ENCODE measurements around the gene NLRP12.
A peak's percentile ranks its signal among the peaks of the same experiment; 100 is the strongest.

DNA sequence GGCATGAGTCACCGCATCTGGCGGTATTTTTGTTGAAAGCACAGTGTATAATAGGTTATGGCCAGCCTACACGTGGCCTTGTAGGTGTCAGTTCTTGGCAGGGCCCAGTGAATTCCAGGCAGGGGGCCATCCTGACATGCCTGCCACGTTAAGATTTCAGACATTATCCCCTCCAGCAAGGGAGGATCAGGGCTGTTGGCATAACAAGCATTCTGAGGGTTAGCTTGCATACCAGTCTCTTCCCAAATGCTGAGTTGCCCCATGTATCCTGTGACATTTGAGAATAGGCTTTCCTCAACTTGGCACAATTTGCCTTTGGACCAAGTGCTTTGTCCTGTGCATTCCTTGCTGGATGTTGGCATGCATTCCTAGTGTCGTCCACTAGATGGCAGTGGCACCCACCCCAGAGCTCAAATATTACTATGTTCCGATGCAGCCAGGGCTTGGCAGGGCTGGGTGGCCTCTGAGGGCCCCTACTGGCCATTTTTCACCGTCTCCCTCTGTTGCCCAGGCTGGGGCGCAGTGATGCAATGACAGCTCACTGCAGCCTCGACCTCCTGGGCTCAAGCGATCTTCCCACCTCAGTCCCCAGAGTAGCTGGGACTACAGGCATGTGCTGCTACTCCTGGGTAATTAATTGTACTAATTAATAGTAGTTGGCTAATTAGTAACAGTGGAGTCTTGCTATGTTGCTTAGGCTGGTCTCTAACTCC is 31.2 kb downstream of the NLRP12 start:
- TF ChIP-seq, protein P1, sequence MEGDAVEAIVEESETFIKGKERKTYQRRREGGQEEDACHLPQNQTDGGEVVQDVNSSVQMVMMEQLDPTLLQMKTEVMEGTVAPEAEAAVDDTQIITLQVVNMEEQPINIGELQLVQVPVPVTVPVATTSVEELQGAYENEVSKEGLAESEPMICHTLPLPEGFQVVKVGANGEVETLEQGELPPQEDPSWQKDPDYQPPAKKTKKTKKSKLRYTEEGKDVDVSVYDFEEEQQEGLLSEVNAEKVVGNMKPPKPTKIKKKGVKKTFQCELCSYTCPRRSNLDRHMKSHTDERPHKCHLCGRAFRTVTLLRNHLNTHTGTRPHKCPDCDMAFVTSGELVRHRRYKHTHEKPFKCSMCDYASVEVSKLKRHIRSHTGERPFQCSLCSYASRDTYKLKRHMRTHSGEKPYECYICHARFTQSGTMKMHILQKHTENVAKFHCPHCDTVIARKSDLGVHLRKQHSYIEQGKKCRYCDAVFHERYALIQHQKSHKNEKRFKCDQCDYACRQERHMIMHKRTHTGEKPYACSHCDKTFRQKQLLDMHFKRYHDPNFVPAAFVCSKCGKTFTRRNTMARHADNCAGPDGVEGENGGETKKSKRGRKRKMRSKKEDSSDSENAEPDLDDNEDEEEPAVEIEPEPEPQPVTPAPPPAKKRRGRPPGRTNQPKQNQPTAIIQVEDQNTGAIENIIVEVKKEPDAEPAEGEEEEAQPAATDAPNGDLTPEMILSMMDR (IDR thresholded peaks at IDR 0.05; ENCODE audit: low read depth, low read length, poor library complexity, severe bottlenecking) = peak; percentile 98
- no peak for TF ChIP-seq EZH2phosphoT487 (IDR thresholded peaks at IDR 0.05; ENCODE audit: borderline replicate concordance, low read length)

Data from DOHH2 (cell line).